HG02981 (cell line): ENCODE results near the gene STK24.
"Not testable (repeated sequence)": the region's sequence is repeated elsewhere in the genome, so short reads cannot be mapped to it uniquely, and the experiment has no call there.

Source experiments
- ATAC-seq: cut with Tn5 transposase; IDR thresholded peaks from one replicate; pipeline ENCODE4 v1.9.1; 2021; ENCODE audit warnings: mild to moderate bottlenecking, moderate library complexity; ENCODE audit not compliant: unreplicated experiment

STK24 gene

DNA sequence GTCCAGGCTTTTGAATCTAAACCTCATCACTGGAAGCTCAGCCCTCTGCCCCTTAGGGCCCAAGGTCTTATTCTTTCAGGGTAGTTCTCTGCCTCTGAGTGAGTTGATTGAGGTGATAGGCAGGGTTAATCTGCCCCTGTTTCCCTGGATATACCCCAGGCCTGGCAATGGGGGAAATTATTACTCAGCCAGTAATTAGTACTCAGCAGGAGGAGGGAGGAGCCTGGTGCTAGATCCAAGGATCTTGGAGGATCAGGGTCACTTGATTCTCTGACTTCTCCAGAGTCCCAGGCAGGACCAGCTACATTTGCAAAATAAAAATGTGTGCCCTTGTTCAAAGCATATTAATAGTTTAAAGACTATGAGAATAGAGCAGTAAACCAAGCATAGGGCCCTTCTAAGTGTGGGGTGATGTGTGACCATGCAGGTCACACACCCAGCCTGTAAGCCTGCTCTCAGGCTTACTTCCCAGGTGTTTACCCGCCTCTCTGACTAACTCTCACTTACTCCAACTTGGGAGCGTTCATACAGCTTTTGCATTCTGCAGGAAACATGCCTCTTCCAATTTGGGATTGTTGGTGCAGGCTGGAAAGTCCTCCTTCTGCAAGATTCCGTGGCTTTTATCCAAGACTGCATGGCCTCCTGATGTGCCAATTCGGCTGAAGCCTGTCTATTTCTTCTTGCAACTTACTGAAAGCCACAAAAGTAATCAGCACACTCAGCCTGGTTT, 7.9 kb upstream of the STK24 start:
- ATAC-seq: no peak

DNA sequence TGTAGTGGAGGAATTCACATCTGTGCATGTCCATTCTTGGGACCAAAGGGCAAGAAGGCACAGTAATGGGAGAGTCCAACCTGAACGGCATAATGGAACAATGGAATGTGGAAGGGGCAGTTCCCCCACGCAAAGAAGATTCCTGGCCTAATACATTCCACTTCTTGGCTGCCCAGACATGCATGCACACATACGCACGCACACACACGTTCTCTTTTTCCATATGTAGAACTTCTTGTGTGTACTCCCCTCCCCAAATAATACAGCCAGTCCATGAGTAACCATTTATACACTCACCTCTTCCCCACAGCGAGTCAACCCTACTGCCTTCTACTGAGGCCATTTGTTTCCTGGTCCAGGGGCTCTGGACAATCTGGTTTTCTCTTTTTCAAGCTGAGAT, 6.0 kb upstream of the STK24 start:
- no peak for ATAC-seq

DNA sequence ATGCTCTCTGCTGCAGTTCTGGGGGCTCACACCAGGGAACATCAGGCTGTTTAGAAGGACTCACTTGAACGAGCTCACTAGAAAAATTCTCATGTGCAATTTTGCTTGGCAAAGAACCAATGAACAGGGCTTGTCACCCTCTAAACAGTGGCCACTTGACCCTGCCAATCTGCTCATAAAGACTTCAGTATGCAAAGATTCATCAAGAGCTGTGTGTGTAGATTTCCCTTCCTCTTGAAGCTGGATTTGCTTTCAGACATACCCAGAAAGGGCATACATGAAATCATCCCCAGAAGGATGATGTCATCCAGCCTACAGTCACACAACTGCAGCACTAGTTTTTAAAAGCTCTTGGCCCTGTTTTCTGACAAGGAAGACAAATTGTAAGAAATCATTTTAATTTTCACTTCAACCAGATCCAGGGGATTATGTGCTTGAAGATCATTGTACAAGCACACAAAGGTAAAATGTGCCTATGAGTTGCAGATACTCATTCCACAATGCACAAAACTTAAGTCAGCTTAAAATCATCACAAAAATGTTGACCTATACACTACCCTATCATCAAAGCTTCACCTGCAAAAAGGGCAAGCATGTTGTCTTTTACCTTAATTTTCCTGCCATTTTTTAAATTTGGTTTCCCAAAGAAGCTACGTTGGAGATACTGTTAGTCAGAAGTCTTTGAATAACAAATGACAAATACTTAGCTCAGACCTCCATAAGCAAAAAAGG, 5.2 kb upstream of the STK24 start:
- ATAC-seq: no peak

DNA sequence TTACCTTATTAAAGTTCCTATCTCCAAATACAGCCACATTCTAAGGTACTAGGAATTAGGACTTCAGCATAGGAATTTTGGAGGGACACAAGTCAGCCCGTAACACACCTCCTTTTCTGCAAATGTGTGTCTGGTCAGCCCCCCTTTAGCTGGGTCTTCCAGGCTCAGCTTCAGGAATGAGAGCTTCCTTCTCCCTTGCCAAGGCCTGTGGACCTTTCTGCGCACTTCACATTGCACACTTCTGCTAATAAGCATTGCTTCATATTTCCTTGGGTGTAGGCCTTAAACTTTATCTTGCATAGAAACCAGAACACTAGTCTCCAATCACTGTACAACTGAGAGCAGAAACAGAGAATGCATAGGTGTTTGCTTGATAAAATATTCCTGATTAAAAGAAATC, 4.5 kb upstream of the STK24 start:
- no peak for ATAC-seq

DNA sequence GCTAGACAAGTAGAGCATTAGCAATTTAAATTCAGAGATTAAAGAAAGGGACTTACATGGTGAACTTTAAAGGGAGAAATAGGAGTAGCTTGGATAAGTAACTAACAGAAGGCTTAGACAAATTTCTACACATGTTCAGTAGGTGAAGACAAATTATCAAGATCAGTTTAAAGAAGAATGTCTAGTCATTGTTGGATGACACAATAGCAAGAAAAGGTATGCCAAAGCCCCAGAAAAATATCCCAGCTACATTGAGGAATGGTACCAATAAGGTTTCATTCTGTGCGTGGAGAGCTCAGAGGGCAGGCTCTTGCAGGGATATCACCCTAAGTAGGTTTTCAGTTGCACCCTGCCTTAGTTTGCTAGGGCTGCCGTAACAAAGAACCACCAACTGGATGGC, 3.5 kb upstream of the STK24 start:
- ATAC-seq: no peak

DNA sequence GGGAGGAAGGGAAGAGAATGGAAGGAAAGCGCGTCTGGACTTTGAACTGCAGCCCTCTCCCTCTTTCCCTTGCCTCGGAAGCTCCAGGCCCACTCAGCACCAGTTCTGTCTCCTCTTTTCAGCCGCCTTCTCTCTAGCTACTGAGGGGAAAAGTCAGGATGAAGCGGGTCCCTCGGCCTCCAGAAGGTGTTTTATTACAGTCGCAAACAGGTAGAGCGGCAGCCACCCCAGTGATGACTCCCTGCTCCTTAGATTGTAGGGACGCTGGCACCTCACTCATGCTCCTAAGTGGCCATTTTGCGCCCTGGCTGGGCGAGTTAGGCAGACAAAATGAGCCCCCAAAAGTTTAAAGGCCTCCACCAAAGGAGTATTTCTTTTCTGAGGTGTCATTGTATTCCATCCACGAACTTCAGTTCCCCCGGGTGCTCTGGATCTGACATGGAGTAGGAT, 954 bp upstream of the STK24 start:
- ATAC-seq: no peak

DNA sequence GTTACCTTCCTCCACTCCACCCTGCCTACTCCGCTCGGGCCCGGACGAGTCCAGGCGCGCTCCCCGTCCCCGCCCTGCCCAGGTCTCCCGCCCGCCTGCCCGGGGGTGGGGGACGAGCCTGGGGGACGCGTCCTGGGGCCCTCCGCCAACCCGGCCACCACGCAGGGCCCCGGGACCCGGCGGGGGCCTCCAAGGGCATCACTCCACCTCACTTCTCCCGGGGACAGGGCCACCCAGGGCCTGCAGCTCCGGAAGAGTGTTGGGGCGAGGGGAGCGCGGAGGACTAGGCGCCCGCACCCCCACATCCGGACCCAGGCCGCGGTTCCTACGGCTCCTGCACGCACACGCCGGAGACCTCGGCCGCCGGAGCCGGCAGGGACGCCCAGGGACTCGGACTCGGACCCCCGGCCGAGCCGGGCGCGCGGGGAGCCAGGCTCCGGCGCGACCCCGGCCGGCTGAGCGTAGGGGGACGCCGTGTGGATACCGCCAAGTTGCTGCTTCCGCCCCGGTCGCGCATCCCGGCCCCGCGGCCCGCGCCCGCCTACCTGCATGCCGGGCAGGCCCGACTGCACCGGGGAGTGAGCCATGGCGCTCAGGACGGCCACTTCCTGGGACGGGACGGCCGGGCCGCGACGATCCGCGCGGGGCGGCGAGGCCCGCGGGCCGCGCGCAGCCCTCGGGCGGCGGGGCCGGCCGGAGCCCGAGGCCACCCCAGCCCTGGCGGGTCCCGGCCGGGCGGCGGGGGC, 534 bp downstream of the STK24 start:
- peak; percentile 32 for ATAC-seq

DNA sequence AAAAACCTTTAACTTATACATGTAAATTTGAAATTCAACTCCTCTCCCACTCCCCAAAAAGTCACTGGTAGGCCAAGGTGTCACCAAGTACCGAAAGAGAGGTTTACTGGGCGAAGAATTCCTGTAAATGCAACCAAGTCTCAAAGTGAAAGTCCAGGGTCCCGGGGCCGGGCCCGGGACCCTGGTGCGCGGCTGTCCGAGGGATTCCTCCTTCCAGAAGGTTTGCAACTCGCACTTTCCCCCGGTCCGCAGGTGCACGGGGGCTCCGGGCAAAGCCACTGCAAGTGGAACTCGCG, 1.1 kb downstream of the STK24 start:
- ATAC-seq: no peak

DNA sequence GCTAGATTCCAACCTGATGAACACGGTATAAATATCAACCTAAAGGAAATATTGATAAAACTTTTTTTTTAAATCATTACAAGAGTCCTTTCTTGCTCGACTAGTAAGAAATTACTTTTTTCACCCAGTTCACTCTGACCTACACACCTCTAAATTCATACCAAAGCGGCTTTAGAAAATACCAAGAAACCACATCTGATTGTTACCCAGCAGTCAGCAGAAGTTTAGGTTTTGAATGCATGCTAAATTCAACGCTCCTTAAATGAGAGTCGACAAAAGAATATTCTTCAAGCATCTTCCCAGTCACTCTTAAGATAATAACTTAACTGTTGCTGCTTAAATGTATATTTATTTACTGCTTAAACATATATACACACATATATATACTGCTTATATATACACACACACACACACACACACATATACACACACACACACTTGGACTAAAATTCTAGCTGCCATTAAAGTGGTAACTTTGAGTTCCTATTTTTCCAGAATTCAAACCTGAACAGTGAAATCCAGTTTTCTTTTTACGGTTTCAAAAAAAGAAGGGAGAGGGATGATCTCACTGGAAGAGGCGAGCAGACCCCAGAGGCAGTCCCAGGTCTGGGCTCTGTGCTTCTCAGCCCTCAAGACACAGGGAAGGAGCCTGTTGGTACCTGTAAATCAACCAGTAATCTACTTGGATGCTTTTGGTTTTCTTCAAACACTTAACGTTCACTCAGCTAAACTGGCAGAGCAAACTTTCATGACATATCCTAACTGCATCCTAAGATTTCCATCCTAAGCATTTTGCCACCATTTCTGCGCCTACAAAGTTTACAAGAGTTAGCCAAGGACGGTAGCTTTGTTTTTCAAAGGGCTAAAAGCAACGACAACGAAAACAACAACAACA, 1.7 kb downstream of the STK24 start:
- no peak for ATAC-seq

DNA sequence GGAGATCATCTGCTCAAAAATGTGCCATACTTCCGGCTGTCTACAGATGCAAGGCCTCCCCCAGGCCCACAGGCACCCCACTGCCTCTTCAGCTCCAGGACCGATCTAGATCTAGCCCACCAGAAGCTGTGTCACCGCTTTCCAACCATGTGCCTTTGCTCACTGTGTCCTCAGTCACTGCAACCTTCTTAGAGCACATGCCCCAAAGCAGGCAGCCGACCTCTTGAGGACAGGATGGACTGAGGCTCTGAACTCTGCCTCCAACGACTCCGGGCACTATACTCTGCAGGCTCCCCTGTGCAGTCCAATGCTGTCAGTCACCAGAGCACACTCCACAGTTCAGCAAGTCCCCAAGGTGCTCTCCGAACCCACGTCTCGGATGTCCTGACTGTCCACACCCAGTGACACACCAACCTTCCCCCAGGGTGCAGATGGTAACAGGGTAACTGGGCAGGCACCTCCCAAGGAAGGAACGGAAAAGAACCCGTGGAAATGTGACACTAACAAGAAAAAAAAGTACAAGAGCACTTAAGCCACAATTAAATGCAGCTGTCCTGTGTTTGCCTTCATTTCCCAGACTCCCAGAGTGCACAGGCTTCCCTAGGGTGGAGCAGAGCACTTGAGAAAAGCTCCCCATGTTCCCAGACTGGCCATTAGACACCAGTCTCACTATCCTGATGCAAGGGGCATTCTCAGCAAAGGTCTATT, 4.8 kb downstream of the STK24 start:
- no peak for ATAC-seq

DNA sequence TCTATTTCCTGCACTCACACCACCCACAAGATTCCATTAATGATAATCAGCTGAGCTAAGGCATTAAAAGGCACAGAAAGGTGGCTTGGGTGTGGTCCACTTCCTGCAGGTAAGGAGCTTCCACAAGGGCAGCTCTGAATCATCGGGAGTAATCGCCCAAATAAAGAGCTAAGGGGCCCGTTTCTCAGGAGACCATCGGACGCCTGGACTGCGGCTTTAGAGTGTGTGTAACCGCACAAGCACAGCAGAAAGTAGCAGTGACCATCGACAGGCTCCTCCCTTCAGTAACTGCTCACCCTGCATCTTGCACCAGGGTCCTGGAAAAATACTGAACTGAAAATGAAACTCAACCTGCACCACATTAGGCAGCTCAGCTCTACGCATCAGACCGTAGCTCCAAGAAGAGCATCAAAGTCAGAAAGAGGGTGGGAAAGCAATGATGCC, 6.0 kb downstream of the STK24 start:
- peak; percentile 89 for ATAC-seq

DNA sequence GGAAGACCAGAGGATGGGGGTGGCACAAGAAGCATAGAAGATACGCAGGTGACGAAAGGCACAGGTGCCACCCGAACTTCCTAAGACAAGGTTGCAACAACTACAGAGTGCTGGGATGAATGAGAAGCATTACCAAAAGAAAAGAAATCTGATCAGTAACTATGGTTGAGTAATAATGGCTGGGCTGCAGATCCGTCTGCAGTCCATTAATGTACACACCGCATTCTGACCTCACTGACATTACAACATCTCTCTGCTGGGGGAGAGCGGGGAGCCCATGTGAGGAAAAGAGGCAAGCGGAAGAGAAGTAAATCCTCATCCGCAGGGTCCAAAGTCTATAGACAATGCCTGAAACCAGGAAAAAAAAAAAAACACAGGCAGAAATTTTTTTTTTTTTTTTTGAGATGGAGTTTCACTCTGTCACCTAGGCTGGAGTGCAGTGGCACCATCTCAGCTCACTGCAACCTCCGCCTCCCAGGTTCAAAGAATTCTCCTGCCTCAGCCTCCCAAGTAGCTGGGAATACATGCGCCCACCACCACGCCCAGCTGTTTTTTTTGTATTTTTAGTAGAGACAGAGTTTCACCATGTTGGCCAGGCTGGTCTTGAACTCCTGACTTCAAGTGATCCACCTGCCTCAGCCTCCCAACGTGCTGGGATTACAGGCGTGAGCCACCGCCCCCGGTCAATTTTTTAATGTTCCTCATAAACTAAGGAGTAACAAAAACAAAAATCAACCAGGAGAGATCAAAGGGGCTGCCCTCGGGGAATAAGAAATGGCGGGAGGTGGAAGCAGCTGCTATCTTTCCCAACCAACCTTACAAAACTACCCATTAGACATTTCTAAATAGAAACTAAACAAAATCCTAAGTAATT, 7.2 kb downstream of the STK24 start:
- ATAC-seq: not testable (repeated sequence)

DNA sequence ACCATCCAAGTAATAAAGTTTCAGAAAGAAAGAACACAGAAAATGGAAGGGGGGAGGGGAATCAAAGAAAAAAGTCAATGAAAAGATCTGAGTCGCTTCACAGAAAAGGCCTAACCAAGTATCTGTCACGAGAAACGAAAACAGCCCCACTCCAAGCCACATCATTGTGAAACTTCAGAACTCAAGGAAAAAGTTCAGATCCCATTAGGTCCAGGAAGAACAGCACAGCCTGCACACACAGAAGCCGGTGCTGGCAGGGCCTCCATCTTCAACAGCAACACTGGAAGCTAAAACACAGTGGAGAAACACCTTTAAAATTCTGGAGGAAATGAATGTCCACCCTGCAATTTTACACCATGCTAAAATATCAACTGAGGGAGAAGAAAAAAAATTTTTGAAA, 8.0 kb downstream of the STK24 start:
- no peak for ATAC-seq

DNA sequence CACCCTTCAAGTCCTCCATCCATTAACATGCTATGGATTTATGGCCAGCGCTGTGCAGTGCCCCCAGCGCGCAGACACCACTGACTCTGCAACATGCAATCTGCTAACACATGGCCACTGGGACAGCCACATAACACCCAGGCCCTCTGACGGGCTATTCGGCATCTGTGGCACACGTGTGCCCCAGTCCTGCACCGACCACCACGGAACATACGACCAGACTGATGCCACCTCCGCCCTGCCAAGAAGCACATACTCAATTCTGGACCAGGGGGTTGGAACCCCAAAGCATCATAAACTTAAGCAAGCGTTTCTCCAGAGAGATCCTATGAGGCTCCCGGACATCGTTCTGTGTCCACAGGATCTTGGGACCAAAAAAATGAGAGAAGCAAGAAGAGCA, 9.8 kb downstream of the STK24 start:
- ATAC-seq: no peak

DNA sequence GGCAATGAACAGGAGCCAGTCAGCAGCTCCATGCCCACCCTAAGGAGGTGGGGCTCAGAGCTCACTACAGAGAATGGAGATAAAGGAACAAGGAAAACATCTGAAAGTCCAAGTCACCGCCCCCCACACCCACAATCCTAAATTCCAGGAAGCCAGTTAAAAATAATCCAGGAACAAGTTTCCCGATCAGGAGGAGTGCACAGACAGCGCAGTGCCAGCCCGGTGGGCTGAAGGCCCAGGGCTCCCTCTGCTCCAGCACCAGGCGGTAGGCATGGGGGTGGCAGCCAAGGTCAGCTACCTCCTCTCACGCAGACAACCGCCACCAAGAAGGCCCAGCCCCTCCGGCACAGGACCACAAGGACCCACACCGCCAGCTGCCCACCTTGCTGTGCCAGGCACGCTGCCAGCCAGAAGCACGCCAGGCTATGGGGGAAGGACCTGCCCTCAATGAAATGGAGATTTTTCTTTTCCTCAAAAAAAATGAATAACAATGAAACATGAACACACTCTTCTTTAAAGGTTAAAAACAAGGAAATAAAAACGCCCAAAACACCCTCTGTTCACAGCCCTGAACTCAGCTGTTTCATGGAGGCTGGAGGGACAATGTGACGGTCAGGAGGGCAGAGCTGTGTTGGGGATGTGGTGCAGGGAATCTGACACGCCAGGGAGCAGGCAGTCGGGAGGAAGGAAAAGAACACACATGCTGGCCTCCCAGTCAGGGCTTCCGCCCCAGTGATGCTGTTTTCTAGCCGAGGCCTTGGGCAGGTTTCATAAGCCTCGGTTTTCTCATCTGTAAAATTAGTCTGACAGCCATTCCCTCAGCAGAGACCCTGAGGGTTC, 11.0 kb downstream of the STK24 start:
- no peak for ATAC-seq

DNA sequence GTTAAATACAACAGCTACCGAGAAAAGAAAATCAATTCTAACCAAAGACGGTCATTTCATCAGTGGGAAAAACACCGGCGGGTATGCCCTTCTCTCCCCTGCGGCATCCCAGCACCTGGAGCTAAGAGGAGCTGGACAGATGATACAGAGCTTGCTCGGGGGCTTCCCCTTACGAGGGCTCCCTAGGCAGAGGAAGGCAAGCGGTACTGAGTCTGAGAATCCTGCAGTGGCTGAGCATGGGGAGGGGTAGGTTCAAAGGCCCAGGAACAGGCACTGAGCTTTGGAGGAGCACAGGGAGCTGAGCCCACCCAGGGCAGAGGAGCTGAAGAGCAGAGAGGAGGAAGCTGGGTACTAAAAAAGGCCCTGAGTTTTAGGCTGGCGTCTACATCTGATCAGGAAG, 12.7 kb downstream of the STK24 start:
- no peak for ATAC-seq

DNA sequence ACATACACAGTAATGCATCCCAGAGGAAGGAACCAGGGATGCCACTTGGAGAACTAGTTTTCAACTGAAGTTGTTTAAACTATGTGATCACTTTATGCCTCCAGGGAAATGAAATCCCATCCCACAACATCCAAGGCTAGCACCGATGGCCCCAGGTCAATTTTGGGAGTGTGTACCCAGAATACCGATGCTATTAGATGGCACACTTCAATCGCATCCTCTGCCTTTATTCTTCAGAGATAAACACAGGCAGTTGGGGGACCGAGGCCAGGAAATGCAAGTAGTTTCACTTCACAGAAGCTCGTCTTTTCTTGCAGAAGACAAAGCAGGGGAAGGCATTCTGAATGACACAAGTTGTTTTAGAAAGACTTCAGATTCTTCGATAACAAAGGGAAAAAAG, 13.8 kb downstream of the STK24 start:
- ATAC-seq: no peak

DNA sequence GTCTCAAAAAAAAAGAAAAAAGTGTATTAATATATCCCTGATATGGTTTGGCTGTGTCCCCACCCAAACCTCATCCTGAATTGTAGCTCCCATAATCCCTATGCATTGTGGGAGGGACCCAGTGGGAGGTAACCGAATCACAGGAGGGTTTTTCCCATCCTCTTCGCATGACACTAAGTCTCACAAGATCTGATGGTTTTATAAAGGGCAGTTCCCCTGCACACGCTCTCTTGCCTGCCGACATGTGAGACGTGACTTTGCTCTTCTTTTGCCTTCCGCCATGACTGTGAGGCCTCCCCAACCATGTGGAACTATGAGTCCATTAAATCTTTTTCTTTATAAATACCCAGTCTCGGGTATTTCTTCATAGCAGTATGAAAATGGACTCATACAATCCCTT, 17.7 kb downstream of the STK24 start:
- ATAC-seq: no peak
